HCT116 (cell line): ENCODE measurements around the gene CACNG1. TPM values are rescaled to one million over a fixed set of nuclear protein-coding genes. Genes with fewer than 3 reads are reported as not detected.

Source experiments
- ATAC-seq: fragments of 200-7000 bp; cut with Tn5 transposase; 2 replicates; pipeline ENCODE4 v1.9.1; 2020; ENCODE audit warnings: mild to moderate bottlenecking, moderate library complexity
- BruUV-seq: library from RNA; stranded (reverse); fragments of 400-500 nt; replicated peaks from 2 replicates; lab custom pipeline; 2021; lab: Mats Ljungman, UMichigan
- CTCF ChIA-PET: fragments of 300-600 bp; sonication (Branson Sonifier 250); formaldehyde crosslinking; loops from one replicate; lab custom pipeline; 2021; ENCODE audit warnings: antibody characterized with exemption; lab: Charles Lee
- POLR2A ChIA-PET: fragments of 300-600, 350-600 bp; sonication (Branson Sonifier 250); formaldehyde crosslinking; loops from one replicate; lab custom pipeline; 2021; ENCODE audit warnings: antibody characterized with exemption; lab: Charles Lee
- RAD21 ChIA-PET, 2 experiments: fragments of 300-600 bp; sonication (Branson Sonifier 250); formaldehyde crosslinking; loops; one replicate each; lab custom pipeline; 2023; ENCODE audit warnings: low total read pairs in 2 of 2; ENCODE audit not compliant: uncharacterized antibody in 2 of 2, unreplicated experiment in 2 of 2, low non-redundant PET in 1 of 2; lab: Charles Lee
- DNase-seq: peaks from one replicate; pipeline ENCODE4 v3.0.0-alpha.2; 2010; ENCODE audit warnings: low read depth, low spot score
- H2AFZ ChIP-seq: fragments of 200-600 bp; shearing (Covaris generic), sonication (generic); 2 replicates; pipeline ENCODE4 v1.6.1; 2017; ENCODE audit warnings: low read depth, mixed run types, mixed read lengths, antibody characterized with exemption, low read length; ENCODE audit not compliant: poor library complexity, severe bottlenecking
- H3K27ac ChIP-seq: 2 replicates; pipeline ENCODE4 v1.5.1; 2012; ENCODE audit warnings: low read depth, low read length
- H3K27me3 ChIP-seq: fragments of 200-600 bp; sonication (generic); 2 replicates; pipeline ENCODE4 v1.6.1; 2016; ENCODE audit warnings: mixed run types, low read length, mixed read lengths; ENCODE audit not compliant: insufficient read depth
- H3K36me3 ChIP-seq, 2 experiments: fragments of 200-500 bp in 1 of 2; fragments of 200-600 bp in 1 of 2; sonication (Bioruptor generic) in 1 of 2; sonication (generic) in 1 of 2; 2 replicates each; pipeline versions ENCODE4 v1.5.1 to v1.6.1; 2014 to 2016; ENCODE audit warnings: low read length in 2 of 2, inconsistent platforms in 1 of 2, mixed read lengths in 1 of 2, mixed run types in 1 of 2; ENCODE audit not compliant: insufficient read depth in 2 of 2, control insufficient read depth in 1 of 2
- H3K4me1 ChIP-seq, 2 experiments: fragments of 200-600 bp in 1 of 2; sonication (generic) in 1 of 2; 2 replicates each; pipeline versions ENCODE4 v1.5.1 to v1.6.1; 2012 to 2017; ENCODE audit warnings: low read length in 2 of 2, inconsistent platforms in 1 of 2, mild to moderate bottlenecking in 1 of 2, mixed read lengths in 1 of 2, mixed run types in 1 of 2, moderate library complexity in 1 of 2; ENCODE audit not compliant: insufficient read depth in 2 of 2, control insufficient read depth in 1 of 2
- H3K4me2 ChIP-seq: fragments of 200-600 bp; sonication (generic); 2 replicates; pipeline ENCODE4 v1.6.1; 2017; ENCODE audit warnings: mixed run types, low read length, mixed read lengths
- H3K4me3 ChIP-seq, 2 experiments: fragments of 200-600 bp in 1 of 2; sonication (generic) in 1 of 2; replicated peaks in 1 of 2; 2 replicates each; pipeline ENCODE4 v1.5.1; 2011 to 2016; ENCODE audit warnings: low read length in 2 of 2, control low read depth in 1 of 2, low read depth in 1 of 2, mild to moderate bottlenecking in 1 of 2, mixed read lengths in 1 of 2, mixed run types in 1 of 2
- H3K79me2 ChIP-seq: fragments of 200-600 bp; sonication (generic); 2 replicates; pipeline ENCODE4 v1.6.1; 2017; ENCODE audit warnings: mild to moderate bottlenecking, mixed run types, low read length, moderate library complexity, mixed read lengths; ENCODE audit not compliant: insufficient read depth
- H3K9ac ChIP-seq: fragments of 200-600 bp; sonication (generic); 2 replicates; pipeline ENCODE4 v1.6.1; 2016; ENCODE audit warnings: low read length, mixed read lengths
- H3K9me2 ChIP-seq: fragments of 200-600 bp; sonication (generic), shearing (Covaris generic); 2 replicates; pipeline ENCODE4 v1.6.1; 2017; ENCODE audit warnings: mixed run types, mild to moderate bottlenecking, moderate library complexity; ENCODE audit not compliant: insufficient read depth
- H3K9me3 ChIP-seq, 2 experiments: fragments of 200-500 bp in 1 of 2; fragments of 200-600 bp in 1 of 2; sonication (Bioruptor generic) in 1 of 2; sonication (generic) in 1 of 2; 2 replicates each; pipeline ENCODE4 v1.6.1; 2014 to 2017; ENCODE audit warnings: low read length in 2 of 2, mixed read lengths in 2 of 2, inconsistent platforms in 1 of 2, low read depth in 1 of 2, mild to moderate bottlenecking in 1 of 2, mixed run types in 1 of 2, moderate library complexity in 1 of 2; ENCODE audit not compliant: control insufficient read depth in 1 of 2, insufficient read depth in 1 of 2
- H4K20me1 ChIP-seq: fragments of 200-600 bp; sonication (generic), shearing (Covaris generic); 2 replicates; pipeline ENCODE4 v1.6.1; 2017; ENCODE audit warnings: mixed run types, mild to moderate bottlenecking, moderate library complexity; ENCODE audit not compliant: insufficient read depth
- ATF3 ChIP-seq: IDR thresholded peaks from 2 replicates; pipeline ENCODE4 v1.6.1; 2012
- CEBPB ChIP-seq: IDR thresholded peaks from 2 replicates; pipeline ENCODE4 v1.6.1; 2012; ENCODE audit warnings: low read depth
- EGR1 ChIP-seq: IDR thresholded peaks from 2 replicates; pipeline ENCODE4 v1.6.1; 2012; ENCODE audit warnings: low read depth
- ELF1 ChIP-seq: IDR thresholded peaks from 2 replicates; pipeline ENCODE4 v1.6.1; 2012; ENCODE audit warnings: low read depth, borderline replicate concordance
- EZH2phosphoT487 ChIP-seq: fragments of 200-600 bp; IDR thresholded peaks from 2 replicates; pipeline ENCODE4 v1.6.1; 2018; ENCODE audit warnings: antibody characterized with exemption, borderline replicate concordance
- FOSL1 ChIP-seq: IDR thresholded peaks from 2 replicates; pipeline ENCODE4 v1.6.1; 2012; ENCODE audit warnings: low read depth
- JUND ChIP-seq: IDR thresholded peaks from 2 replicates; pipeline ENCODE4 v1.6.1; 2012
- MAX ChIP-seq: IDR thresholded peaks from 2 replicates; pipeline ENCODE4 v1.6.1; 2012
- POLR2A ChIP-seq: IDR thresholded peaks from 2 replicates; pipeline ENCODE4 v1.7.0; 2011; ENCODE audit warnings: borderline replicate concordance; ENCODE audit not compliant: insufficient read depth, insufficient read length; ENCODE audit errors: extremely low read depth
- POLR2AphosphoS5 ChIP-seq: IDR thresholded peaks from 2 replicates; pipeline ENCODE4 v1.6.1; 2011; ENCODE audit warnings: mild to moderate bottlenecking, low read depth, low read length, moderate library complexity
- REST ChIP-seq: IDR thresholded peaks from 2 replicates; pipeline ENCODE4 v1.6.1; 2012; ENCODE audit warnings: low read depth
- SP1 ChIP-seq: IDR thresholded peaks from 2 replicates; pipeline ENCODE4 v1.6.1; 2012; ENCODE audit warnings: low read depth
- TCF7L2 ChIP-seq: IDR thresholded peaks from 2 replicates; pipeline ENCODE4 v1.7.0; 2011; ENCODE audit warnings: borderline replicate concordance, inconsistent platforms; ENCODE audit not compliant: insufficient read depth, insufficient read length; ENCODE audit errors: extremely low read depth
- YY1 ChIP-seq: IDR thresholded peaks from 2 replicates; pipeline ENCODE4 v1.6.1; 2011; ENCODE audit warnings: low read length, low read depth, moderate library complexity, mild to moderate bottlenecking; ENCODE audit not compliant: insufficient replicate concordance; ENCODE audit errors: extremely low read depth
- ZBTB33 ChIP-seq: IDR thresholded peaks from 2 replicates; pipeline ENCODE4 v1.6.1; 2011; ENCODE audit warnings: mild to moderate bottlenecking, low read length, moderate library complexity; ENCODE audit not compliant: insufficient replicate concordance; ENCODE audit errors: extremely low read depth
- ZNF274 ChIP-seq: fragments of 200-500 bp; sonication (Bioruptor generic); IDR thresholded peaks from 2 replicates; pipeline ENCODE4 v1.6.1; 2014; ENCODE audit warnings: mild to moderate bottlenecking, low read depth, low read length, inconsistent platforms
- intact Hi-C: fragments of 100-400 bp; cut with micrococcal nuclease; formaldehyde crosslinking; loops from 2 replicates; pipeline ENCODE4 v1.10.0; 2022
- total RNA-seq: library from RNA; stranded (reverse); gene quantifications from one replicate; pipeline ENCODE4 v1.2.1, GENCODE V29; 2021; ENCODE audit not compliant: unreplicated experiment

CACNG1 gene
- total RNA-seq, 1 experiment from 2014 or later, result not detected

- H3K9ac ChIP-seq, result no peak overlapping the region
- intact Hi-C loops, result no loop called here
- no peaks in the 10 kb centered on the region for H3K9me2 ChIP-seq
- no peak overlapping the region for H3K4me2 ChIP-seq
- POLR2A ChIA-PET, result no interaction called here
- TF ChIP-seq EGR1 (no peak), ZNF274 (no peak), TCF7L2 (no peak), POLR2A (no peak), FOSL1 (no peak), POLR2AphosphoS5 (no peak), MAX (no peak), ZBTB33 (no peak), JUND (no peak), CEBPB (no peak), EZH2phosphoT487 (no peak), SP1 (no peak), REST (no peak), YY1 (no peak), ELF1 (no peak), ATF3 (no peak)
- no peaks in the 10 kb centered on the region for H3K79me2 ChIP-seq
- H3K27me3 ChIP-seq, result no peaks in the 10 kb centered on the region
- no peaks in the 10 kb centered on the region for H4K20me1 ChIP-seq
- no peak overlapping the region for H2AFZ ChIP-seq
- no peaks in the 10 kb centered on the region for H3K4me1 ChIP-seq
- H3K4me3 ChIP-seq, result no peak overlapping the region
- DNase-seq (no peak), ATAC-seq (no peak)
- no peaks in the 10 kb centered on the region for H3K9me3 ChIP-seq
- no peaks in the 10 kb centered on the region for H3K36me3 ChIP-seq
- H3K27ac ChIP-seq, result no peak overlapping the region
- CTCF ChIA-PET, result interaction anchor here (0.7 kb wide), 1 partner anchor 624 kb away, joined by 3 read pairs; no protein-coding TSS in a partner anchor
- RAD21 ChIA-PET, result no interaction called here
- no TSS peak for BruUV-seq
These were observed 33.9 kb downstream of the CACNG1 start for GRCh38 chr17:67078292-67078691.
